HG03095 (cell line): ENCODE measurements around the gene CRHR1.

Experiments used
- ATAC-seq: cut with Tn5 transposase; IDR thresholded peaks from one replicate; pipeline ENCODE4 v1.9.1; 2021; ENCODE audit warnings: moderate library complexity; ENCODE audit not compliant: unreplicated experiment

CRHR1 gene

GRCh38 chr17:45843722-45844121 lies 59.6 kb downstream of the CRHR1 start:
- ATAC-seq, result no peak

GRCh38 chr17:45844695-45845375 lies 60.7 kb downstream of the CRHR1 start, which contains the start of gene SPPL2C:
Gene SPPL2C (plus strand): TSS chr17:45844881. CDS start chr17:45844907, 26 bp downstream.
- ATAC-seq, result no peak

- ATAC-seq, result no peak
Observed at GRCh38 chr17:45845376-45846185, 61.5 kb downstream of the CRHR1 start.

GRCh38 chr17:45846223-45846622 lies 62.1 kb downstream of the CRHR1 start:
- ATAC-seq, result no peak

- no peak for ATAC-seq
Observed at GRCh38 chr17:45846646-45847045, 62.5 kb downstream of the CRHR1 start.

GRCh38 chr17:45847101-45847500 lies 63.0 kb downstream of the CRHR1 start:
- ATAC-seq, result no peak

GRCh38 chr17:45847747-45848146 lies 63.6 kb downstream of the CRHR1 start:
- ATAC-seq, result no peak

GRCh38 chr17:45848405-45848804 lies 64.3 kb downstream of the CRHR1 start:
- no peak for ATAC-seq

- ATAC-seq, result no peak
Observed at GRCh38 chr17:45848868-45849535, 64.9 kb downstream of the CRHR1 start.

GRCh38 chr17:45849536-45849990 lies 65.4 kb downstream of the CRHR1 start:
- ATAC-seq, result no peak

- ATAC-seq, result no peak
Observed at GRCh38 chr17:45850011-45850410, 65.9 kb downstream of the CRHR1 start.

GRCh38 chr17:45850468-45850867 lies 66.3 kb downstream of the CRHR1 start:
- no peak for ATAC-seq

- ATAC-seq, result no peak
Observed at GRCh38 chr17:45851022-45851421, 66.9 kb downstream of the CRHR1 start.

GRCh38 chr17:45851464-45851863 lies 67.3 kb downstream of the CRHR1 start:
- no peak for ATAC-seq

- no peak for ATAC-seq
Observed at GRCh38 chr17:45851873-45852272, 67.8 kb downstream of the CRHR1 start.

GRCh38 chr17:45852535-45853297 lies 68.6 kb downstream of the CRHR1 start:
- no peak for ATAC-seq

GRCh38 chr17:45854209-45854608 lies 70.1 kb downstream of the CRHR1 start:
- ATAC-seq, result no peak

GRCh38 chr17:45855691-45856336 lies 71.7 kb downstream of the CRHR1 start:
- no peak for ATAC-seq

- no peak for ATAC-seq
Observed at GRCh38 chr17:45857977-45858708, 74.0 kb downstream of the CRHR1 start.

GRCh38 chr17:45861165-45861564 lies 77.0 kb downstream of the CRHR1 start:
- no peak for ATAC-seq
